ENCODE results near the gene TCEAL7.
A peak's percentile ranks its signal among the peaks of the same experiment; 100 is the strongest.

TCEAL7 gene

GRCh38 chrX:103367502-103367901 is 37.5 kb downstream of the TCEAL7 start:
- no peak for DNase-seq (ENCODE audit: low spot score)

GRCh38 chrX:103369479-103369878 is 39.4 kb downstream of the TCEAL7 start:
- no peak for DNase-seq (ENCODE audit: low spot score)

GRCh38 chrX:103372886-103373285 is 42.8 kb downstream of the TCEAL7 start:
- no peak for DNase-seq (ENCODE audit: low spot score)

DNA sequence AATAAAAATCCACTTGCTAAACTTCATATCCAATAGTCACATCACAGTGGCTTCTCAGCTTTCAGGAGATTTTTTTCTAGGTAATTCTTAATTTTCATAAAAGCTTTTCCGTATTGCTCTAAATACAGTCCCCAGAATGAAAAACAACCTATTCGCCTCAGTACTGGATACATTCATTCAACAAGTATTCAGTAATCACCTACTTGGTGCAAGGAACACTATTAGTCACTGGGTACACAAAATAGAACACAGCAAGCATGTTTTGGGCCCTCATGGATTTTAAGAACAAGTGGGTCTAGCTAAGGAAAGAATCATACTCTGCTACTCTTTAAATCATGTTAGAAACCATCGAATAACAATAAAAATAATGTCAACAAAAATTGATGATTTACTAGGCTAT is 43.5 kb downstream of the TCEAL7 start:
- DNase-seq (ENCODE audit: low spot score): no peak

GRCh38 chrX:103376118-103376978 is 46.3 kb downstream of the TCEAL7 start, which contains the start of gene BEX3:
Gene BEX3, plus strand, starts transcription at chrX:103376538. Its CDS starts 984 bp downstream, at chrX:103377522.
- peak; percentile 59 for DNase-seq (ENCODE audit: low spot score)

- no peak for DNase-seq (ENCODE audit: low spot score)
These were observed 46.9 kb downstream of the TCEAL7 start for GRCh38 chrX:103376979-103377324.

- no peak for DNase-seq (ENCODE audit: low spot score)
These were observed 49.0 kb downstream of the TCEAL7 start for GRCh38 chrX:103378990-103379389.
